PC-3 (cell line): ENCODE results near the gene NDUFAB1.

Experiments
- EZH2 ChIP-seq: fragments of 300-600 bp; sonication (generic); IDR thresholded peaks from one replicate; pipeline ENCODE4 v1.6.1; 2017; ENCODE audit warnings: antibody characterized with exemption, mild to moderate bottlenecking, low read length; ENCODE audit not compliant: unreplicated experiment
- EZH2phosphoT487 ChIP-seq: fragments of 300-600 bp; sonication (generic); IDR thresholded peaks from 2 replicates; pipeline ENCODE4 v1.6.1; 2018; ENCODE audit warnings: mild to moderate bottlenecking, antibody characterized with exemption, low read length, borderline replicate concordance
- TF ChIP-seq, protein P1 (sequence below): fragments of 300-600 bp; sonication (generic); conservative IDR thresholded peaks from 2 replicates; pipeline ENCODE4 v1.5.1; 2017; ENCODE audit warnings: antibody characterized with exemption, low read depth, mild to moderate bottlenecking, low read length

DNA sequence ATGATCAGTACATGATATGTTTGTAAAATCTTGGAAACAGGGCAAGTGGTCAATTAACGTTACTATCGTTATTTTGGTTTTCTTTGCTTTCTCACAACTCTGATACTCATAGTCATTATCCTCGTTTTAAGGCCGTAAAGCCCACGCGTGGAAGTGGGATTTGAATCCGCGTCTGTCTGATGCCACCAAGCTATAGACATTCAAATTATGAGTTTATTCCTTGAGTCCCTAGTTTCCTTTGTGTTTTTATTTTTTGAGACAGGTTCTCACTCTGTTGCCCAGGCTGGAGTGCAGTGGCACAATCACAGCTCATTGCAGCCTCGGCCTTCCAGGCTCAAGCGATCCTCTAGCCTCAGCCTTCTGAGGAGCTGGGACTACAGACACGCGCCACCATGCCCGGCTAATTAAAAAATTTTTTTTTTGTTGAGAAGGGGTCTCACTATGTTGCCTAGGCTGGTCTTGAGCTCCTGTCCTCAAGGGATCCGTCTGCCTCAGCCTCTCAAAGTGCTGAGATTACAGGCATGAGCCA lies 46.2 kb upstream of the NDUFAB1 start:
- TF ChIP-seq, protein P1, sequence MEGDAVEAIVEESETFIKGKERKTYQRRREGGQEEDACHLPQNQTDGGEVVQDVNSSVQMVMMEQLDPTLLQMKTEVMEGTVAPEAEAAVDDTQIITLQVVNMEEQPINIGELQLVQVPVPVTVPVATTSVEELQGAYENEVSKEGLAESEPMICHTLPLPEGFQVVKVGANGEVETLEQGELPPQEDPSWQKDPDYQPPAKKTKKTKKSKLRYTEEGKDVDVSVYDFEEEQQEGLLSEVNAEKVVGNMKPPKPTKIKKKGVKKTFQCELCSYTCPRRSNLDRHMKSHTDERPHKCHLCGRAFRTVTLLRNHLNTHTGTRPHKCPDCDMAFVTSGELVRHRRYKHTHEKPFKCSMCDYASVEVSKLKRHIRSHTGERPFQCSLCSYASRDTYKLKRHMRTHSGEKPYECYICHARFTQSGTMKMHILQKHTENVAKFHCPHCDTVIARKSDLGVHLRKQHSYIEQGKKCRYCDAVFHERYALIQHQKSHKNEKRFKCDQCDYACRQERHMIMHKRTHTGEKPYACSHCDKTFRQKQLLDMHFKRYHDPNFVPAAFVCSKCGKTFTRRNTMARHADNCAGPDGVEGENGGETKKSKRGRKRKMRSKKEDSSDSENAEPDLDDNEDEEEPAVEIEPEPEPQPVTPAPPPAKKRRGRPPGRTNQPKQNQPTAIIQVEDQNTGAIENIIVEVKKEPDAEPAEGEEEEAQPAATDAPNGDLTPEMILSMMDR = no peak
- no peak for TF ChIP-seq EZH2
- no peak for TF ChIP-seq EZH2phosphoT487
